SK-N-SH (cell line): ENCODE results near the gene SPDYC.

Experiments
- CTCF ChIP-seq: fragments of 200-600 bp; sonication (generic); IDR thresholded peaks from 2 replicates; pipeline ENCODE4 v1.6.1; 2017; ENCODE audit warnings: antibody characterized with exemption, mild to moderate bottlenecking, moderate library complexity
- RAD21 ChIP-seq: IDR thresholded peaks from 2 replicates; pipeline ENCODE4 v1.6.1; 2012; ENCODE audit warnings: mild to moderate bottlenecking, low read length
- SIN3A ChIP-seq: IDR thresholded peaks from 2 replicates; pipeline ENCODE4 v1.6.1; 2012; ENCODE audit warnings: low read depth, mild to moderate bottlenecking, low read length, moderate library complexity, borderline replicate concordance
- TAF1 ChIP-seq: IDR thresholded peaks from 2 replicates; pipeline ENCODE4 v1.6.1; 2012; ENCODE audit warnings: low read depth, mild to moderate bottlenecking, low read length, moderate library complexity, borderline replicate concordance

- TF ChIP-seq CTCF (no peak), SIN3A (no peak), RAD21 (no peak), TAF1 (no peak)
These were observed 39.2 kb upstream of the SPDYC start for GRCh38 chr11:65130631-65131416.
